Measurements from ENCODE around the gene ADGRD1.

The ADGRD1 gene

GRCh38 chr12:131072451-131073230 is 118.9 kb downstream of the ADGRD1 start:
- ATAC-seq (ENCODE audit: low read depth) (no peak), DNase-seq (ENCODE audit: low spot score in 2 of 2) (no peak)
- H3K27ac Mint-ChIP-seq, result no peak overlapping the region
- peaks cover 6% of the 10 kb centered on the region for H3K9me3 Mint-ChIP-seq
- H3K36me3 Mint-ChIP-seq, result peaks cover 2% of the 10 kb centered on the region
- H3K4me3 Mint-ChIP-seq, result no peak overlapping the region
- no peaks in the 10 kb centered on the region for H3K4me1 Mint-ChIP-seq
- H3K27me3 Mint-ChIP-seq, result peaks cover 6% of the 10 kb centered on the region

- peaks cover 2% of the 10 kb centered on the region for H3K36me3 Mint-ChIP-seq
- no peak overlapping the region for H3K4me3 Mint-ChIP-seq
- peaks cover 6% of the 10 kb centered on the region for H3K9me3 Mint-ChIP-seq
- DNase-seq (ENCODE audit: low spot score in 2 of 2), result no peak
- ATAC-seq (ENCODE audit: low read depth), result no peak
- no peaks in the 10 kb centered on the region for H3K4me1 Mint-ChIP-seq
- no peak overlapping the region for H3K27ac Mint-ChIP-seq
- peaks cover 5% of the 10 kb centered on the region for H3K27me3 Mint-ChIP-seq
Observed at GRCh38 chr12:131074221-131075083, 120.7 kb downstream of the ADGRD1 start.

GRCh38 chr12:131075194-131075593 is 121.5 kb downstream of the ADGRD1 start:
- Mint-ChIP-seq H3K4me1 (no peaks in the 10 kb centered on the region), H3K27ac (no peak overlapping the region), H3K4me3 (no peak overlapping the region), H3K36me3 (peaks cover 2% of the 10 kb centered on the region), H3K9me3 (peaks cover 6% of the 10 kb centered on the region), H3K27me3 (peaks cover 4% of the 10 kb centered on the region)
- DNase-seq (ENCODE audit: low spot score in 2 of 2) (no peak), ATAC-seq (ENCODE audit: low read depth) (no peak)

GRCh38 chr12:131075611-131076010 is 121.9 kb downstream of the ADGRD1 start:
- no peaks in the 10 kb centered on the region for H3K4me1 Mint-ChIP-seq
- peaks cover 2% of the 10 kb centered on the region for H3K36me3 Mint-ChIP-seq
- no peak overlapping the region for H3K27ac Mint-ChIP-seq
- H3K9me3 Mint-ChIP-seq, result peaks cover 4% of the 10 kb centered on the region
- ATAC-seq (ENCODE audit: low read depth) (no peak), DNase-seq (ENCODE audit: low spot score in 2 of 2) (no peak)
- H3K4me3 Mint-ChIP-seq, result no peak overlapping the region
- peaks cover 4% of the 10 kb centered on the region for H3K27me3 Mint-ChIP-seq

GRCh38 chr12:131076296-131076695 is 122.6 kb downstream of the ADGRD1 start:
- no peaks in the 10 kb centered on the region for H3K4me1 Mint-ChIP-seq
- DNase-seq (ENCODE audit: low spot score in 2 of 2) (no peak), ATAC-seq (ENCODE audit: low read depth) (no peak)
- peaks cover 2% of the 10 kb centered on the region for H3K36me3 Mint-ChIP-seq
- peaks cover 4% of the 10 kb centered on the region for H3K27me3 Mint-ChIP-seq
- no peaks in the 10 kb centered on the region for H3K9me3 Mint-ChIP-seq
- no peak overlapping the region for H3K4me3 Mint-ChIP-seq
- no peak overlapping the region for H3K27ac Mint-ChIP-seq

GRCh38 chr12:131076791-131077747 is 123.4 kb downstream of the ADGRD1 start:
- DNase-seq (ENCODE audit: low spot score in 2 of 2) (no peak), ATAC-seq (ENCODE audit: low read depth) (no peak)
- Mint-ChIP-seq H3K27me3 (peaks cover 4% of the 10 kb centered on the region), H3K36me3 (peaks cover 2% of the 10 kb centered on the region), H3K4me1 (no peaks in the 10 kb centered on the region), H3K4me3 (no peak overlapping the region), H3K9me3 (no peaks in the 10 kb centered on the region), H3K27ac (no peak overlapping the region)

GRCh38 chr12:131077931-131078391 is 124.3 kb downstream of the ADGRD1 start:
- Mint-ChIP-seq H3K4me1 (no peaks in the 10 kb centered on the region), H3K27me3 (peaks cover 4% of the 10 kb centered on the region), H3K36me3 (peaks cover 2% of the 10 kb centered on the region), H3K27ac (no peak overlapping the region), H3K4me3 (no peak overlapping the region), H3K9me3 (no peaks in the 10 kb centered on the region)
- ATAC-seq (ENCODE audit: low read depth) (no peak), DNase-seq (ENCODE audit: low spot score in 2 of 2) (no peak)

GRCh38 chr12:131082290-131083194 is 128.8 kb downstream of the ADGRD1 start:
- no peak for ATAC-seq (ENCODE audit: low read depth)
- no peak overlapping the region for H3K27ac Mint-ChIP-seq

GRCh38 chr12:131084341-131085011 is 130.8 kb downstream of the ADGRD1 start:
- Mint-ChIP-seq H3K9me3 (no peaks in the 10 kb centered on the region), H3K4me1 (no peaks in the 10 kb centered on the region), H3K4me3 (no peak overlapping the region), H3K27me3 (peaks cover 7% of the 10 kb centered on the region), H3K36me3 (no peaks in the 10 kb centered on the region), H3K27ac (no peak overlapping the region)
- no peak for ATAC-seq (ENCODE audit: low read depth)
- DNase-seq (ENCODE audit: low spot score in 2 of 2), result no peak

More at GRCh38 chr12:131082290-131083194, 128.8 kb downstream of the ADGRD1 start:
- H3K9me3 Mint-ChIP-seq, result no peaks in the 10 kb centered on the region
- no peaks in the 10 kb centered on the region for H3K4me1 Mint-ChIP-seq
- no peak for DNase-seq (ENCODE audit: low spot score in 2 of 2)
- no peaks in the 10 kb centered on the region for H3K36me3 Mint-ChIP-seq
- no peak overlapping the region for H3K4me3 Mint-ChIP-seq
- peaks cover 8% of the 10 kb centered on the region for H3K27me3 Mint-ChIP-seq

- Mint-ChIP-seq H3K4me1 (no peaks in the 10 kb centered on the region), H3K36me3 (no peaks in the 10 kb centered on the region), H3K9me3 (no peaks in the 10 kb centered on the region), H3K27ac (no peak overlapping the region), H3K27me3 (peaks cover 7% of the 10 kb centered on the region), H3K4me3 (no peak overlapping the region)
- ATAC-seq (ENCODE audit: low read depth) (no peak), DNase-seq (ENCODE audit: low spot score in 2 of 2) (no peak)
Observed at GRCh38 chr12:131085125-131085815, 131.6 kb downstream of the ADGRD1 start.

GRCh38 chr12:131085816-131086591 is 132.3 kb downstream of the ADGRD1 start:
- Mint-ChIP-seq H3K36me3 (no peaks in the 10 kb centered on the region), H3K9me3 (no peaks in the 10 kb centered on the region), H3K27ac (no peak overlapping the region), H3K4me1 (no peaks in the 10 kb centered on the region), H3K4me3 (no peak overlapping the region), H3K27me3 (peaks cover 7% of the 10 kb centered on the region)
- no peak for DNase-seq (ENCODE audit: low spot score in 2 of 2)
- no peak for ATAC-seq (ENCODE audit: low read depth)

Measured in memory B cell (primary cell).